ENCODE data around the gene CDC42EP2. TPM values are rescaled to one million over a fixed set of nuclear protein-coding genes. Genes with fewer than 3 reads are reported as not detected.
A peak's percentile ranks its signal among the peaks of the same experiment; 100 is the strongest.

CDC42EP2 gene
- total and polyA plus RNA-seq, 2 donors from 2014 or later: 13.7 to 19.4 TPM

GRCh38 chr11:65305501-65306268, 9.0 kb upstream of the CDC42EP2 start:
- H3K9ac ChIP-seq (ENCODE audit: low read length in 3 of 3): no peak overlapping the region
- H3K9me3 ChIP-seq (ENCODE audit: control insufficient read depth in 2 of 3, insufficient read depth in 1 of 3, low read length in 3 of 3): no peaks in the 10 kb centered on the region
- no peak overlapping the region for H3K27ac ChIP-seq (ENCODE audit: low read depth in 2 of 2, low read length in 2 of 2)
- no peak overlapping the region for H3K4me3 ChIP-seq (ENCODE audit: low read length in 3 of 3)
- no peak for TF ChIP-seq CTCF (IDR thresholded peaks at IDR 0.05; ENCODE audit: borderline replicate concordance, extremely low read depth, insufficient read depth)
- FAIRE-seq: no peak
- no peaks in the 10 kb centered on the region for H3K27me3 ChIP-seq (ENCODE audit: control insufficient read depth, insufficient read depth, low read length)
- intact Hi-C loops (cut with DNase I): no loop called here
- peaks cover 0 to 21% (median 0%) of the 10 kb centered on the region in 3 donors for H3K4me1 ChIP-seq (ENCODE audit: control insufficient read depth in 2 of 3, insufficient read depth in 2 of 3, low read depth in 1 of 3, low read length in 3 of 3)
- no peak for DNase-seq
- H3K36me3 ChIP-seq (ENCODE audit: control insufficient read depth in 2 of 3, insufficient read depth in 3 of 3, low read length in 3 of 3): no peaks in the 10 kb centered on the region

GRCh38 chr11:65307298-65308229, 7.1 kb upstream of the CDC42EP2 start:
- H3K36me3 ChIP-seq (ENCODE audit: control insufficient read depth in 2 of 3, insufficient read depth in 3 of 3, low read length in 3 of 3): no peaks in the 10 kb centered on the region
- no peak overlapping the region for H3K4me3 ChIP-seq (ENCODE audit: low read length in 3 of 3)
- TF ChIP-seq CTCF (IDR thresholded peaks at IDR 0.05; ENCODE audit: borderline replicate concordance, extremely low read depth, insufficient read depth): no peak
- peak overlapping the region in 1 of 2 donors; percentile 1 for H3K27ac ChIP-seq (ENCODE audit: low read depth in 2 of 2, low read length in 2 of 2)
- intact Hi-C loops (cut with DNase I): no loop called here
- H3K27me3 ChIP-seq (ENCODE audit: control insufficient read depth, insufficient read depth, low read length): no peaks in the 10 kb centered on the region
- no peaks in the 10 kb centered on the region for H3K9me3 ChIP-seq (ENCODE audit: control insufficient read depth in 2 of 3, insufficient read depth in 1 of 3, low read length in 3 of 3)
- FAIRE-seq (no peak), DNase-seq (no peak)
- H3K4me1 ChIP-seq (ENCODE audit: control insufficient read depth in 2 of 3, insufficient read depth in 2 of 3, low read depth in 1 of 3, low read length in 3 of 3): peaks cover 0 to 14% (median 0%) of the 10 kb centered on the region in 3 donors
- no peak overlapping the region for H3K9ac ChIP-seq (ENCODE audit: low read length in 3 of 3)

- H3K27me3 ChIP-seq (ENCODE audit: control insufficient read depth, insufficient read depth, low read length): no peaks in the 10 kb centered on the region
- DNase-seq: peak in 3 of 5 donors; percentile 24 to 82 (median 68)
- H3K36me3 ChIP-seq (ENCODE audit: control insufficient read depth in 2 of 3, insufficient read depth in 3 of 3, low read length in 3 of 3): no peaks in the 10 kb centered on the region
- intact Hi-C loops (cut with DNase I): no loop called here
- peaks cover 0 to 14% (median 0%) of the 10 kb centered on the region in 3 donors for H3K4me1 ChIP-seq (ENCODE audit: control insufficient read depth in 2 of 3, insufficient read depth in 2 of 3, low read depth in 1 of 3, low read length in 3 of 3)
- no peak for TF ChIP-seq CTCF (IDR thresholded peaks at IDR 0.05; ENCODE audit: borderline replicate concordance, extremely low read depth, insufficient read depth)
- H3K4me3 ChIP-seq (ENCODE audit: low read length in 3 of 3): no peak overlapping the region
- no peak for FAIRE-seq
- peak overlapping the region; percentile 1 to 2 for H3K27ac ChIP-seq (ENCODE audit: low read depth in 2 of 2, low read length in 2 of 2)
- H3K9me3 ChIP-seq (ENCODE audit: control insufficient read depth in 2 of 3, insufficient read depth in 1 of 3, low read length in 3 of 3): no peaks in the 10 kb centered on the region
- no peak overlapping the region for H3K9ac ChIP-seq (ENCODE audit: low read length in 3 of 3)
Observed at GRCh38 chr11:65308281-65308891, 6.3 kb upstream of the CDC42EP2 start.
